ENCODE measurements around the gene ALAS2.
"Not testable (repeated sequence)": the region's sequence is repeated elsewhere in the genome, so short reads cannot be mapped to it uniquely, and the experiment has no call there.

Gene ALAS2

GRCh38 chrX:55030271-55031205 lies at the start of gene ALAS2:
TSS of gene ALAS2 (minus strand) at chrX:55030977. CDS start at chrX:55026000, 4,977 bp downstream.
- DNase-seq: no peak

GRCh38 chrX:55074851-55075467 lies 44.2 kb upstream of the ALAS2 start, which contains the start of gene PAGE2B:
TSS of gene PAGE2B (plus strand) at chrX:55075030. CDS start at chrX:55076042, 1,012 bp downstream.
- DNase-seq: no peak

GRCh38 chrX:55072286-55072685 lies 41.5 kb upstream of the ALAS2 start:
- DNase-seq: no peak

- not testable (repeated sequence) for DNase-seq
These were observed 36.4 kb upstream of the ALAS2 start for GRCh38 chrX:55067180-55067579.

GRCh38 chrX:55057675-55058249 lies 27.0 kb upstream of the ALAS2 start:
- DNase-seq: peak; percentile 1

- no peak for DNase-seq
These were observed 26.3 kb upstream of the ALAS2 start for GRCh38 chrX:55056820-55057674.

- not testable (repeated sequence) for DNase-seq
These were observed 19.8 kb upstream of the ALAS2 start for GRCh38 chrX:55050599-55050998.

- DNase-seq: no peak
These were observed 10.7 kb upstream of the ALAS2 start for GRCh38 chrX:55041514-55041913.

- no peak for DNase-seq
These were observed 8.7 kb upstream of the ALAS2 start for GRCh38 chrX:55039471-55039870.

- DNase-seq: no peak
These were observed 2.7 kb upstream of the ALAS2 start for GRCh38 chrX:55033429-55033828.

- no peak for DNase-seq
These were observed 1.5 kb downstream of the ALAS2 start for GRCh38 chrX:55029291-55029690.

GRCh38 chrX:55028611-55029010 lies 2.2 kb downstream of the ALAS2 start:
- DNase-seq: no peak

GRCh38 chrX:55028040-55028439 lies 2.7 kb downstream of the ALAS2 start:
- DNase-seq: no peak

- DNase-seq: no peak
These were observed 3.9 kb downstream of the ALAS2 start for GRCh38 chrX:55026840-55027239.

GRCh38 chrX:55026143-55026542 lies 4.6 kb downstream of the ALAS2 start:
- DNase-seq: no peak

- no peak for DNase-seq
These were observed 15.9 kb downstream of the ALAS2 start for GRCh38 chrX:55014897-55015299.

- no peak for DNase-seq
These were observed 19.5 kb downstream of the ALAS2 start for GRCh38 chrX:55011294-55011693.

- DNase-seq: peak; percentile 17
These were observed 22.0 kb downstream of the ALAS2 start for GRCh38 chrX:55008571-55009358.

- no peak for DNase-seq
These were observed 23.1 kb downstream of the ALAS2 start for GRCh38 chrX:55007656-55008055.

- no peak for DNase-seq
These were observed 23.8 kb downstream of the ALAS2 start for GRCh38 chrX:55006827-55007621.

- DNase-seq: no peak
These were observed 25.5 kb downstream of the ALAS2 start for GRCh38 chrX:55005256-55005655.
